ENCODE results near the gene NT5C2.
A peak's percentile ranks its signal among the peaks of the same experiment; 100 is the strongest.
"Not testable (repeated sequence)": the region's sequence is repeated elsewhere in the genome, so short reads cannot be mapped to it uniquely, and the experiment has no call there.

Gene NT5C2

GRCh38 chr10:103198648-103199047, 5.6 kb upstream of the NT5C2 start:
- DNase-seq = no peak

DNA sequence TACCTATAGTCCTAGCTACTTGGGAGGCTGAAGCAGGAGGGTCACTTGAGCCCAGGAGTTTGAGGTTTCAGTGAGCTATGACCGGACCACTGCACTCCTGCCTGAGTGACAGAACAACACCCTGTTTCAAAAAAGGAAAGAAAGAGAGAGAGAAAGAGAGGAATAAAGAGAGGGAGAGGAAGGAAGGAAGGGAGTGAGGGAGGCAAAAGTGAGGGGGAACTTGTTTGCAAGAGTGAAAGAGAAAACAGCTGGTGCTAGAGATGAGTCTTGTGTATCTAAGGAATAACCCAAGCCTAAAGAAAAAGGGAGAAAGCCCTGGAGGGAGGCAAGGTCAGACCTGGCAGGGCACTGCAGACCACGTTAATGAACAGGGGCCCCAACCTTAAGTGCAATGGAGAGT, 4.8 kb upstream of the NT5C2 start:
- DNase-seq = no peak

- DNase-seq = no peak
These were observed 4.1 kb upstream of the NT5C2 start for GRCh38 chr10:103197174-103197573.

DNA sequence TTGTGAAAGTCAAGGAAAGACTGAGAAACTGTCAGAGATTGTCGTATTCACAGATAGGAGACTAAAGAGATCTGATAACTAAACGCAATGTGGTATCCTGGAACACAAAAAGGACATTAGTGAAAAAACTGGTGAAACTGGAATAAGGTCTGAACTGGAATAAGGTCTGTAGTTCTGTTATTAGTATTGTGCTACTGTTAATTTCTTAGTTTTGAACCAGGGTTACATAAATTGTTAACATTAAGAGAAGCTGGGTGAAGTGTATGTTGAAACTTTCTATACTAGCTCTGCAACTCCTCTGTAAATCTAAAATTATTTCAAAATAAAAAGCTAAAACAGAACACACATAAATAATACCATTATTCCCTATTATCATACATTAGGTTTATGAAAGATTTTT, 3.4 kb upstream of the NT5C2 start:
- DNase-seq = no peak

- no peak for DNase-seq
These were observed 903 bp upstream of the NT5C2 start for GRCh38 chr10:103193820-103194529.

GRCh38 chr10:103192451-103193106, 493 bp downstream of the NT5C2 start:
- DNase-seq = peak; percentile 38

DNA sequence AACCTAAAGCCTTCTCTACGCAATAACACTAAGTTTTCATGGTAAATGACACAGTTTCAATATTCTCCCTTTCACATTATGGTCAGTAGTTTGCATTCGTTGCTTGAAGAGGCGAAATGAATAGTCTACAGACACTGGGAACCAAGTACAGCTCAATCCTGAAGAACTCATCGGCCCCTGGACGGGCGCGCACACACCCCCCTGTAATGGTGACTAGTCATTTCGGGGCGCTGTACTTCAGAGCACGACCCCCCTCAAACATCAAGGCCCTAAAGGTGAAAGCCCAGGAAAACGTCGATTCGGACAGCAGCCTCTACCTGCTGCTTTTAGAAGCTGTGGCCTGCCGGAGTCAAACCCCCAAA, 1.0 kb downstream of the NT5C2 start:
- DNase-seq = no peak

DNA sequence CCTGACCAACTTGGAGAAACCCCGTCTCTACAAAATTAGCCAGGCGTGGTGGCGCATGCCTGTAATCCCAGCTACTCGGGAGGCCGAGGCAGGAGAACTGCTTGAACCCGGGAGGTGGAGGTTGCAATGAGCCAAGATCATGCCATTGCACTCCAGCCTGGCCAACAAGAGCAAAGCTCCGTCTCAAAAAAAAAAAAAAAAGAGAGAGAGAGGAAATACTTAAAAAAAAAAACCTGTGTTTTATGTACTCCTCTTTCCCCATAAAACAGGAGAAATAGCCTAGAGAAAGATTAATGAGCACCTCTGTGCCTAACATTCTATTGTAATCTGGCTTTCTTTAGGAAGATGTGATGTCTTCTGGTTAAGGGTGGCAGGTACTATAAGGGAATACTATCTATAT, 1.9 kb downstream of the NT5C2 start:
- DNase-seq = not testable (repeated sequence)

- DNase-seq = no peak
These were observed 4.2 kb downstream of the NT5C2 start for GRCh38 chr10:103188853-103189252.

GRCh38 chr10:103186128-103186527, 6.9 kb downstream of the NT5C2 start:
- no peak for DNase-seq

DNA sequence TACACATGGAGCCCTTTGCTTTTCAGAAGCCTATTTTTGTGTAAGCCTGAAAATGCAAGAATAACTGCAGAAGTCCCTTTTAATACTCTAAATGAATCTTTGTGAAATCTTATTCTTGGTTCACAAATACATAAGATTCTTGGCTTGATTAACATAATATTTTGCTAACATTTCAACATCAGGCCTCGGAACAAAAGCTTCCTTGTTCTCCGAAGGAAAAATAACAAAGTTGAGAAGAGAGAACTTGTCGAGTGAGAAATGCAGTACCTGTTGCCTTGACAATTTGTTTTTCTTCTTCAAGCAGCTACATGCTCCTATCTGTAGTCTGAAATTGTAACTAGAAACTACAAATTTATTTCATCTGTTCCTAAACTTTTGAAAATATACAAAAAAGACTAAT, 8.5 kb downstream of the NT5C2 start:
- no peak for DNase-seq

GRCh38 chr10:103183991-103184451, 9.1 kb downstream of the NT5C2 start:
- DNase-seq = not testable (repeated sequence)

DNA sequence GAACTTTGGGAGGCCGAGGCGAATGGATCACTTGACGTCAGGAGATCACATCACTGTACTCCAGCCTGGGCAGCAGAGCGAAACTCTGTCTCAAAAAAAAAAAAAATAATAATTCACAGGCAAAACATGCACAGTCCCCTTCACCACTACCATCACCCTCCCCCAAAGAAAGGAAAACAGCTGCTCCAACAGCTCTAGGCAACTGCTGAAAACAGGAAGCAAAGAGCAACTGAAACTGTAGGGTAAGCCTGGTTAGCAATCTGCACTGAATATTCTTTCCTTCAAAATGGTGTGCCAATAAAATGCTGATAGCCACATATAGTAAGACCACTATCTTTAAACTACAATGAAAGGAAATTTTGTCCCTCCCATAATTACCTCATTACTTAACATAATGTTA, 11.8 kb downstream of the NT5C2 start:
- DNase-seq = no peak

DNA sequence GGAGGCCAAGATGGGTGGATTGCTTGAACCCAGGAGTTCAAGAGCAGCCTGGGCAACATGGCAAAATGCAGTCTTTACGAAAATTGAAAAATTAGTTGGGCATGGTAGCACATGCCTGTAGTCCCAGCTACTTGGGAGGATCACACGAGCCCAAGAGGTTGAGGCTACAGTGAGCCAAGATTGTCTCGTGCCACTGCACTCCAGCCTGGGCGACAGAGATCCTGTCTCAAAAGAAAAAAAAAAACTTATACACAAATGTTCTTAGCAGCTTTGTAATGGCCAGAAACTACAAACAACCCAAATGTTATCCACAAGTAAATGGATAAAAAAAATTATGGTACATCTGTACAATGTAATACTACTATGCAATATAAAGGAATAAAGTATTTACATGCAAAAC, 12.6 kb downstream of the NT5C2 start:
- no peak for DNase-seq

DNA sequence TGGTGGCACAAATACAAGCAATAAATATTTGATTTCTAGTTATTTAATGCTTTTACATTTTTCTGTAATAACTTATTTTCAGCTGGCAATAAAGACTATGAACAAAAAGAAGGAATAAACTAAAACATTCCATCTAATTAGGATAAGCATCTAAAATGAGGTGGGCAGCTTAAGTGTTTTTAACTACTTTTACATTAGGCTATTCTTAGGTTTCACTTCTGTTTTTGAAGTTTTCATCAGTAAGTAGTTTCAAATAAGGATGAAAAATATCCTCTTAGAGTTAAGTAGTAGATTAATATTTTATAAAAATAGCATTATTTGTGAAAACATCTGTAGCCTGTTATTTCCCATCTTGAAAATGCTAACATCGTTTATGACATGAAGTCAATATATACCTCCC, 15.9 kb downstream of the NT5C2 start:
- no peak for DNase-seq

DNA sequence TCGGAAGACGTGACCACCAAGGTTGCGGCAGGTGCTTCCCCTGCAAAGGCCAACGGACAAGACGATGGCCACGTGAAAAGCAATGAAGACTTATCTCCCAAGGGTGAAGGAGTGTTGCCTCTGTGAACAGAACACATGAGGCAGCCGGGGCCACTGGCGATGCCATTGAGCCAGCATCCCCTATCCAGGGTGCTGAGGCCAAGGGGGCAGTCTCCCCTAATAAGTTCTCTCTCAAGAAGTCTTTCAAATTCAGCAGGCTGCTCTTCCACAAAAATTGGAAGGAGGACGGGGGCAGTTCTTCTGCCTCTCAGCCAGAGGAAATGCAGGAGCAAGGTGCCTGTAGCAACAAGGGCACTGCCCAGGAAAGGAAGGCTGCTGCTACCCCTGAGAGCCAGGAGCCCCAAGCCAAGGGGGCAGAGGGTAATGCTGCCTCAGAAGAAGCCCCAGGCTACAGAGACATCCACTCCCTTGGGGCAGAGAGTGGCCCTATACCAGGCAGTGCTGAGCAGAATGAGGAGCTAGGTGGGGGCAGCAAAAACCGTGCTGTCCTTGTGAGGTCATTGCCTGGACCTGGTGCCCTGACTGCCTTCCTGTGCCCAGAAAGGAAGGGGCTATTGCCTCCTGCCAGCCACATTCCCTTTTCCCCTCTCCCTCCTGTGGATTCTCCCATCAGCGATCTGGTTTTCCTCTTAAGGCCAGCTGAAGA, 17.3 kb downstream of the NT5C2 start:
- no peak for DNase-seq

GRCh38 chr10:103174324-103174723, 18.7 kb downstream of the NT5C2 start:
- DNase-seq = not testable (repeated sequence)

GRCh38 chr10:103171278-103171677, 21.8 kb downstream of the NT5C2 start:
- no peak for DNase-seq

GRCh38 chr10:103168438-103168837, 24.6 kb downstream of the NT5C2 start:
- DNase-seq = no peak

DNA sequence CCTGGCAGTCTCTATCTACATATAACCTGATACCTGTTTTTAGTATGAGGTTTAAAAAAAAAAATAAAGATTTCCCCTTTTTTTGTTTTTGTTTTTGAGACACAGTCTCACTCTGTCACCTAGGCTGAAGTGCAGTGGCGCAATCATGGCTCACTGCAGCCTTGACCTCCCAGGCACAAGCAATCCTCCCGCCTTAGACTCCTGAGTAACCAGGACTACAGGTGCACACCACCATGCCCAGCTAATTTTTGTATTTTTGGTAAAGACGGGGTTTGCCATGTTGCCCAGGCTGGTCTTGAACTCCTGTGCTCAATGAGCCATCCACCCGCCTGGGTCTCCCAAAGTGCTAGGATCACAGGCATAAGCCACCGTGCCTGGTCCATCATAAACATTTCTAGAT, 25.5 kb downstream of the NT5C2 start:
- not testable (repeated sequence) for DNase-seq

DNA sequence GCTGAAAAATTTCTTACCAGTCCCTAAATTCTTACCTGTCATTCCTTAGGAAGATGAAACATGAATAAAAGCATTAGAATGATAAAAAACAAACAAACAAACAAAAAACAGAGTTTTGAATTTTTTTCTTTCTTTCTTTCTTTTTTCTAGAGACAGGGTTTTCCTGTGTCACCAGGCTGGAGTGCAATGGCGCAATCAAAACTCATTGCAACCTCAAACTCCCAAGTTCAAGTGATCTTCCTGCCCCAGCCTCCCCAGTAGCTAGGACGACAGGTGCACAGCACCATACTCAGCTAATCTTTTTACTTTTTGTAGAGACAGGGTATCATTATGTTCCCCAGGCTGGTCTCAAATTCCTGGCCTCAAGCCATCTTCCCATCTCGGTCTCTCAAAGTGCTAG, 26.5 kb downstream of the NT5C2 start:
- no peak for DNase-seq

DNA sequence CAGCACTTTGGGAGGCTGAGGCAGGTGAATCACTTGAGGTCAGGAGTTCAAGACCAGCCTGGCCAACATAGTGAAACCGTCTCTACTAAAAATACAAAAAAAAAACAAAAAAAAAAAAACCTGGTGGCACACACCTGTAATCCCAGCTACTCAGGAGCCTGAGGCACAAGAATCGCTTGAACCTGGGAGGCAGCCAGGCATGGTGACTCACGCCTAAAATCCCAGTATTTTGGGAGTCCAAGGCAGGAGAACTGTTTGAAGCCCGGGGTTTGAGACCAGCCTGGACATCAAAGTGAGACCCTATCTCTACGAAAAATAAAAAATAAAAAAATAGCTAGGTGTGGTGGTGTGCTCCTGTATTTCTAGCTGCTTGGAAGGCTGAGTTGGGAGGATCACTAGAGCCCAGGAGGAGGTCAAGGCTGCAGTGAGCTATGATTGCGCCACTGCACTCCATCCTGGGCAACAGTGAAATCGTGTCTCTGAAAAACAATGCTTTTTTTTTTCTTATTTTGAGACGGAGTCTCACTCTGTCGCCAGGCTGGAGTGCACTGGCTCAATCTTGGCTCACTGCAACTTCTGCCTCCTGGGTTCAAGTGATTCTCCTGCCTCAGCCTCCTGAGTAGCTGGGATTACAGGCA, 29.2 kb downstream of the NT5C2 start:
- not testable (repeated sequence) for DNase-seq

DNA sequence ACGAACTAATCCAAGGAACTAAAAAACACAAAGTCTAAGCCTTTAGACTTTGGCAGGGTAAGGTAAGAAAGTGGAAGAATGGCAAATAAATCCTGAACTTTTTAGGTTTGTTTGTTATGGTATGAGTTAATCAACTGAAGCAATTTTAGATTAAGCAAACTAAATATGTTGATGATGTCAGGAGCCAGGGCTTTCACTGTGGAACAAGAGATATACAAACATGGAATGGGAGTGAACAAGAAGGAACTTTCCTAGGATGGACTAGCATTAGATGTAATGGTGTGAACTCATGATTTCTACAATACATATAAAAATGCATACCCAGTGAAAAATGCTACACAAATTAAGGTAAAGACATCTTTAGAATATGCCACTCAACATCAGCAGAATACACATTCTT, 35.8 kb downstream of the NT5C2 start:
- no peak for DNase-seq

Measured in NCI-H1092 treated with DMSO at 0.1 percent for 48 hours (cell line).